WI38 (cell line): ENCODE measurements around the gene NOTCH1.

Experiments
- H3K4me3 ChIP-seq: 2 replicates; pipeline ENCODE4 v1.5.1; 2011; ENCODE audit warnings: low read depth, mild to moderate bottlenecking, control low read depth, low read length
- TF ChIP-seq, protein P1 (sequence below): IDR thresholded peaks from 2 replicates; pipeline ENCODE4 v1.5.1; 2012; ENCODE audit warnings: low read depth, mild to moderate bottlenecking, control low read depth, low read length

The NOTCH1 gene

DNA sequence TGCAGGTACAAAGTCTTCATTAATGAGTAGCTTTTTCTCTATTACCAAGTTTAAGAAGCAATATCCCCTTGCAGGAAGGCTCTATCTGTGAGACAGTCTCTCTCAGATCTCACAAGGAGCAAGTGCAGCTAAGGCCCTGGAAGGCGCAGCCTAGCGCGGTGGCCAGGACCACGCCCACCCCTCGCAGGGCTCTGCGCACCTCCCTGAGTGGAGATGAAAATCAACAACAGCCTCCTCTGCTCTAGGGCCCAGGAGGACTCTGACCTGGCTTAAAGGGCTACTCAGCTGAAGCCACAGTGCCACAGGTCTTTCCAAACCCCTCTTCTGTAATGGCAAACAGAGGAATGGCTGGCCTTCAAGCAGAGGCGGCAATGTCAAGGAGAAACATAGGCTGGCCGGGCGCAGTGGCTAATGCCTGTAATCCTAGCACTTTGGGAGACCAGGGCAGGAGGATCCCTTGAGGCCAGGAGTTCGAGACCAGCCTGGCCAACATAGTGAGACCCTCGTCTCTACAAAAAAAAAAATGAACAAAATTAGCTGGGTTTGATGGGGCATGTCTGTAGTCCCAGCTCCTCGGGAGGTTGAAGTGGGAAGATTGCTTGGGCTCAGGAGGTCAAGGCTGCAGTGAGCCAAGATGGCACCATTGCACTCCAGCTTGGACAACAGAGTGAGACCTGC lies 74.9 kb downstream of the NOTCH1 start:
- H3K4me3 ChIP-seq, result no peak overlapping the region
- TF ChIP-seq, protein P1, sequence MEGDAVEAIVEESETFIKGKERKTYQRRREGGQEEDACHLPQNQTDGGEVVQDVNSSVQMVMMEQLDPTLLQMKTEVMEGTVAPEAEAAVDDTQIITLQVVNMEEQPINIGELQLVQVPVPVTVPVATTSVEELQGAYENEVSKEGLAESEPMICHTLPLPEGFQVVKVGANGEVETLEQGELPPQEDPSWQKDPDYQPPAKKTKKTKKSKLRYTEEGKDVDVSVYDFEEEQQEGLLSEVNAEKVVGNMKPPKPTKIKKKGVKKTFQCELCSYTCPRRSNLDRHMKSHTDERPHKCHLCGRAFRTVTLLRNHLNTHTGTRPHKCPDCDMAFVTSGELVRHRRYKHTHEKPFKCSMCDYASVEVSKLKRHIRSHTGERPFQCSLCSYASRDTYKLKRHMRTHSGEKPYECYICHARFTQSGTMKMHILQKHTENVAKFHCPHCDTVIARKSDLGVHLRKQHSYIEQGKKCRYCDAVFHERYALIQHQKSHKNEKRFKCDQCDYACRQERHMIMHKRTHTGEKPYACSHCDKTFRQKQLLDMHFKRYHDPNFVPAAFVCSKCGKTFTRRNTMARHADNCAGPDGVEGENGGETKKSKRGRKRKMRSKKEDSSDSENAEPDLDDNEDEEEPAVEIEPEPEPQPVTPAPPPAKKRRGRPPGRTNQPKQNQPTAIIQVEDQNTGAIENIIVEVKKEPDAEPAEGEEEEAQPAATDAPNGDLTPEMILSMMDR, result no peak

DNA sequence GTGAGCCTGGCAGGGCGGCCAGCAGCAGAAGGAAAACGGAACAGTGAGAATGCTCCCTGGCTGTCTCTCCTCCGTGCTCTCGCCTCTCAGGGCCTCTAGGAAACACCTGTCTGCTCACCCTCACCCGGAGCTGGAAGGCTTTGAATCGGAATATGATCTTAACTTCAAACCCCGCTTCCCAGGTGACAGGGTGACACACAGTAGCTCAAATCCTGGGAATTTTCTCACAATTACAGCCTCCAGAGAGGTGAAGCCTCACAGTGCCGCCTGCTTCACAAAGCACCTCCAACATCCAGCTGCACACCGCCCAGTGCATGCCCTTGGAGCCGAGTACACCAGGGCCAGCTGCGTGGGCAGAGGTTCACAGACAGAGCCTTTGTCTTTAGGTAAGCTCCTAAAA lies 75.5 kb downstream of the NOTCH1 start:
- TF ChIP-seq, protein P1, result no peak
- H3K4me3 ChIP-seq, result no peak overlapping the region

DNA sequence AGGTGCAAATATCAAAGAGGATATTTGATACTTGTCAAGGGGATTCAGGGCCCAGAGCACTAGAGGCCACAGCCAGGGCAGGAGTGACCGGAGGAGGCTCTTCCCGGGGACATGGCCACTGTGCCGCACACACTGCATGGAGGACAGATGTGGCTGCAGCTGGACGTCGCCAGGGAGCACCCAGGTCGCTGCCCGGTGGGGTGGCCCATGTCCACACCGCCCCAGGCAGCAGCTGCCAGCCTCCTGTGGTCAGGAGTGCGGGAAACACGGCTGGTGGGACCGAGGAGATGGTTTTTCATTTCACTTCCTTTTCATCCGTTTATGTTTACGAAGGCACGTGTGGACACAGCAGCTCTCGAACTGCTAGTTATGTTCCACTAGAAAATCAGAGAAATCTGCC lies 78.1 kb downstream of the NOTCH1 start:
- TF ChIP-seq, protein P1, result no peak
- H3K4me3 ChIP-seq, result no peak overlapping the region

DNA sequence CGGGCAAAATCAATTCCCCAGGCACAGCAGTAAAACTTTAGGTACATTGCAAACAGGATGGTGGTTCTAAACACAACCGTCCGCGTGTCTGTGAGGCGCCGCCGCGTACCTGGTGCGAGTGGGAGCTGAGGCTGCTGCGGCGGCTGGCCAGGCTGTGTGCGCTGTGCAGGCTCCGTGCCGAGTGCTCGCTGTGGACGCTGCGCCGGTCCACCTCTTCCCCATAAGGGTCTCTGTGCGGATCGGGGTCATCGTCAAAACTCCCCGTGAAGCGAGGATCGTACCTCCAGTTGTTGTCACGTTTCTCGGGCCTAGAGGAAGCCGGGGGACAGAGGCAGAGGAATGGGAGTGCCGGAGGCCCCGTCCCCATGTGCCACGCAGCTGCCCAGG lies 79.7 kb downstream of the NOTCH1 start:
- TF ChIP-seq, protein P1, result no peak
- no peak overlapping the region for H3K4me3 ChIP-seq

DNA sequence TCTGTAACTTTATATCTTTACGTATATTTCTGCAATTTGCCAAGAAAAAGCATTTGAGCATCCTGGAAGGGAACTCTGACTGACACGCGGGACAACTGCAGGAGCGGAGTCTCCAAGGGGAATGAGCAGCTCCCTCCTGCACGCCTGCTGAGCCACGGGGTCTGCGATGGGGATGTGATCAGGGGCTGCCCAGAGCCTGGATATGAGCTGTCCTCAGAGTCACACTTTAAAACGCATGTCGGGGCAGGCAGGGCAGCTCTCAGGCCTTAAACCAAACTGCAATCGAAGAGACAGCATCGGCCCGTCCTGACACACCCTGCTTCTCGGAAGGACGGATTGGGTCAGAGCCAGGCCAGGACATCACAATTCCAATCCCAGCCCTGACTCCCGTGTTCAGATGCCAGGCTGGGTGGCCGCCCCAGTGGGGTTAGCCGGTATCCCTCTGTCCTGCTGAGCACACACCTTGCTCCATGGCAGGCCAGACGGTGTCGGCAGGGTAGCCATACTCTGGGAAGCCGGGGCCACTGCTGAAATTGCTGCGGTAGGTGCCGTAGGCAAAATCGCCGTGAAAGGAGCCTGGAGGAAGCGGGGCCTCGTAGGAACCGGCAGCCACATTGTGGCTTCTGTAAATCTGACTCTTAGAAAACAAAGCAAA lies 80.2 kb downstream of the NOTCH1 start:
- no peak overlapping the region for H3K4me3 ChIP-seq
- TF ChIP-seq, protein P1, result no peak

DNA sequence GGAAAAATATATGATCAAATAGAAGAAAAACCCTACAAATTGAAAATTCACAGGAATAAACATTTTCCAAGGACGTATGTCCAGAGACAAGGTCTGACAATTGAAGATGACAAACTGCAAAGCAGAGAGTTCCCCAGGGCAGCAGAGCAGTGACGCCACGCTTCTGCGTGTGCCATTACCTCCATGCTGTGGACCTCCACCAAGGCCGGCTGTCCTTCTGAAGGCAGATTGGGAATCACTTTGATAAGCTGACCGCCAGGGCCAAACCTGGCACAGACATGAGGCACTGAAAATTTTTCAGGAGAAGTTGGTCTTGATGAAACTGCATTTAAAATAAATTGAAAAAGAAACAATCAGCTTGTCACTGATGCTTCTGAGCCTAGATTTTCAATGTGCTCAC lies 81.6 kb downstream of the NOTCH1 start:
- TF ChIP-seq, protein P1, result no peak

DNA sequence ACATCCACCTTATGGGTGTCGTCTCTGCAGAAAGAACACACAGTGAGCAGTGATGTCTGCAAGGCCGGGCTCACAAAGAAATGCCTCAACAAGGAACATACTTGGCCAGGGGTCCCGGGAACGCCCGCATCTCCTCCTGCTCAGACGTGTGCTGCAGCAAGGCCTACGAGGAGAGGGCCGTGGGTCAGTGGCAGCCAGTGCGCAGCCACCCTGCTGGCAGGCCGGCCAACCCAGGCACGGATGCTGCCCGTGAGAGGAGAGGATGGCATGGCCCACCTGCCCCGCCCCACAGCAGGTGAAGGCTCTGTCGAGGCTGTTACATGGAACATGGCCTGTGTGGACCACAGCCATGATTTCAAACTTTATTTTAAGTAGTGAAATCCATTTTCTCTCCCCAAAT lies 82.3 kb downstream of the NOTCH1 start:
- H3K4me3 ChIP-seq, result no peak overlapping the region
- TF ChIP-seq, protein P1, result no peak

More for the DNA sequence above, 81.6 kb downstream of the NOTCH1 start:
- H3K4me3 ChIP-seq, result no peak overlapping the region
